Measurements from ENCODE around the gene PKP3.

- no peak for TF ChIP-seq POLR2AphosphoS5 (IDR thresholded peaks at IDR 0.05; ENCODE audit: borderline replicate concordance, low read depth, low read length)
- no peak for TF ChIP-seq EZH2 (IDR thresholded peaks at IDR 0.05)
- no peak for TF ChIP-seq FOXP2 (optimal IDR thresholded peaks at IDR 0.05; ENCODE audit: control extremely low read depth, extremely low read length, insufficient read depth)
Measured at GRCh38 chr11:344836-345578, 49.0 kb upstream of the PKP3 start.
